ENCODE results near the gene NTSR2. TPM values are rescaled to one million over a fixed set of nuclear protein-coding genes. Genes with fewer than 3 reads are reported as not detected.

Gene NTSR2
- total and polyA plus RNA-seq, 7 donors, result 0.04 to 0.60 TPM; not detected in 5

GRCh38 chr2:11697103-11697871, 27.3 kb upstream of the NTSR2 start:
- no peak overlapping the region for H3K4me3 ChIP-seq
- H3K27me3 ChIP-seq, result no peaks in the 10 kb centered on the region
- TF ChIP-seq CTCF (IDR thresholded peaks at IDR 0.05) (no peak), EP300 (IDR thresholded peaks at IDR 0.05) (no peak), POLR2A (IDR thresholded peaks at IDR 0.05) (no peak), POLR2AphosphoS5 (IDR thresholded peaks at IDR 0.05) (peak in 1 of 4 donors; percentile 22)
- DNase-seq, result peak; percentile 84
- intact Hi-C loops (cut with DNase I), result no loop called here
- 41 to 57% methylated on average over 16 of the region's 16 CpGs for WGBS, 2 donors
- H3K4me1 ChIP-seq, result peaks cover 0 to 35% (median 20%) of the 10 kb centered on the region in 4 donors
- H3K9me3 ChIP-seq, result no peaks in the 10 kb centered on the region
- no peaks in the 10 kb centered on the region for H3K36me3 ChIP-seq
- peak overlapping the region; percentile 62 to 74 (median 70) for H3K27ac ChIP-seq

- intact Hi-C loops (cut with DNase I), result no loop called here
- Histone ChIP-seq H3K36me3 (no peaks in the 10 kb centered on the region), H3K4me1 (peaks cover 0 to 35% (median 20%) of the 10 kb centered on the region in 4 donors), H3K9me3 (no peaks in the 10 kb centered on the region), H3K27me3 (no peaks in the 10 kb centered on the region), H3K27ac (peak overlapping the region in 3 of 4 donors; percentile 69 to 74 (median 71)), H3K4me3 (no peak overlapping the region)
- no peak for DNase-seq
- WGBS, 2 donors, result 41 to 50% methylated on average over 9 of the region's 9 CpGs
- no peak for TF ChIP-seq CTCF (IDR thresholded peaks at IDR 0.05)
- no peak for TF ChIP-seq EP300 (IDR thresholded peaks at IDR 0.05)
- TF ChIP-seq POLR2AphosphoS5 (IDR thresholded peaks at IDR 0.05), result no peak
- no peak for TF ChIP-seq POLR2A (IDR thresholded peaks at IDR 0.05)
Observed at GRCh38 chr2:11696736-11697102, 26.7 kb upstream of the NTSR2 start.

GRCh38 chr2:11695576-11695975, 25.6 kb upstream of the NTSR2 start:
- TF ChIP-seq EP300 (IDR thresholded peaks at IDR 0.05) (no peak), POLR2AphosphoS5 (IDR thresholded peaks at IDR 0.05) (no peak), POLR2A (IDR thresholded peaks at IDR 0.05) (no peak), CTCF (IDR thresholded peaks at IDR 0.05) (no peak)
- 91 to 95% methylated on average over 2 of the region's 2 CpGs for WGBS, 2 donors
- intact Hi-C loops (cut with DNase I), result no loop called here
- DNase-seq, result no peak
- Histone ChIP-seq H3K36me3 (no peaks in the 10 kb centered on the region), H3K27me3 (no peaks in the 10 kb centered on the region), H3K4me3 (no peak overlapping the region), H3K27ac (no peak overlapping the region), H3K4me1 (peaks cover 0 to 35% (median 20%) of the 10 kb centered on the region in 4 donors), H3K9me3 (no peaks in the 10 kb centered on the region)

- H3K4me1 ChIP-seq, result peaks cover 0 to 37% (median 30%) of the 10 kb centered on the region in 4 donors
- peak; percentile 78 for DNase-seq
- TF ChIP-seq CTCF (IDR thresholded peaks at IDR 0.05), result peak; percentile 31 to 77 (median 64)
- no peak for TF ChIP-seq EP300 (IDR thresholded peaks at IDR 0.05)
- H3K36me3 ChIP-seq, result no peaks in the 10 kb centered on the region
- intact Hi-C loops (cut with DNase I), result loop anchor here (1.0 kb wide), 2 partner anchors 55 to 86 kb away; no protein-coding TSS in a partner anchor
- H3K27ac ChIP-seq, result no peak overlapping the region
- H3K27me3 ChIP-seq, result no peaks in the 10 kb centered on the region
- 4 to 23% methylated on average over 9 of the region's 9 CpGs for WGBS, 2 donors
- no peak overlapping the region for H3K4me3 ChIP-seq
- H3K9me3 ChIP-seq, result no peaks in the 10 kb centered on the region
Observed at GRCh38 chr2:11692966-11693521, 23.0 kb upstream of the NTSR2 start.
